Activated CD8-positive, alpha-beta T cell treated with anti-CD3 and anti-CD28 coated beads for 36 hours (primary cell): Measurements from ENCODE around the gene POGZ. TPM values are rescaled to one million over a fixed set of nuclear protein-coding genes. Genes with fewer than 3 reads are reported as not detected.
"Not testable (repeated sequence)": the region's sequence is repeated elsewhere in the genome, so short reads cannot be mapped to it uniquely, and the experiment has no call there.

Experiments used
- ATAC-seq: fragments of 200-7000 bp; cut with Tn5 transposase; one replicate; pipeline ENCODE4 v1.10.0; 2021; ENCODE audit warnings: mild to moderate bottlenecking, moderate library complexity
- CTCF ChIA-PET: fragments of 350-600 bp; sonication (Branson Sonifier 250); formaldehyde crosslinking; loops from one replicate; lab custom pipeline; 2021; ENCODE audit warnings: antibody characterized with exemption; lab: Charles Lee
- POLR2A ChIA-PET: fragments of 350-600 bp; sonication (Branson Sonifier 250); formaldehyde crosslinking; loops from one replicate; lab custom pipeline; 2021; ENCODE audit warnings: antibody characterized with exemption; lab: Charles Lee
- DNase-seq: peaks from one replicate; pipeline ENCODE4 v3.0.0-alpha.2; 2020
- H3K27ac Mint-ChIP-seq: one replicate; pipeline ENCODE4 v1.8.0; 2021; ENCODE audit warnings: mild to moderate bottlenecking, mixed read lengths
- H3K27me3 Mint-ChIP-seq: one replicate; pipeline ENCODE4 v1.8.0; 2021; ENCODE audit warnings: mixed read lengths
- H3K36me3 Mint-ChIP-seq: one replicate; pipeline ENCODE4 v1.8.0; 2021; ENCODE audit warnings: low read depth, mixed read lengths
- H3K4me1 Mint-ChIP-seq: one replicate; pipeline ENCODE4 v1.8.0; 2021; ENCODE audit warnings: low read depth, mixed read lengths
- H3K4me3 Mint-ChIP-seq: one replicate; pipeline ENCODE4 v1.8.0; 2021; ENCODE audit warnings: mild to moderate bottlenecking, moderate library complexity, mixed read lengths
- H3K9me3 Mint-ChIP-seq: one replicate; pipeline ENCODE4 v1.8.0; 2021; ENCODE audit warnings: mixed read lengths
- CTCF ChIP-seq: fragments of 200-600 bp; IDR thresholded peaks from one replicate; pipeline ENCODE4 v1.8.0; 2022; ENCODE audit warnings: antibody characterized with exemption, mild to moderate bottlenecking
- intact Hi-C: fragments of 100-400 bp; cut with micrococcal nuclease; formaldehyde crosslinking; loops from one replicate; pipeline ENCODE4 v1.10.0; 2022
- total RNA-seq, 2 experiments: library from RNA; stranded (reverse); gene quantifications; one replicate each; pipeline ENCODE4 v1.2.3, GENCODE V29; 2021

The POGZ gene
- total RNA-seq, 2 experiments from 2014 or later: 69.0 to 70.6 TPM

GRCh38 chr1:151399324-151400171, 59.7 kb downstream of the POGZ start, which contains the start of gene PSMB4:
TSS of gene PSMB4 (plus strand) at chr1:151399573. CDS start at chr1:151399588, 15 bp downstream.
- intact Hi-C loops: loop anchor here (10.0 kb wide), 1 partner anchor 115 kb away; the partner anchor contains the start of gene ZNF687
- ChIA-PET POLR2A (interaction anchor here (0.6 to 2.3 kb wide), 14 partner anchors 9 to 191 kb away, joined by 3 to 11 read pairs (median 4); partner anchors contain the start of genes PI4KB and ZNF687), CTCF (interaction anchor here (1.0 to 1.7 kb wide), 5 partner anchors 8 to 300 kb away, joined by 3 to 8 read pairs (median 4); no protein-coding TSS in a partner anchor)
- TF ChIP-seq CTCF: no peak
- ATAC-seq (peak; percentile 91), DNase-seq (peak; percentile 89)
- Mint-ChIP-seq H3K27ac (peak within 1 kb of the TSS; percentile 96), H3K4me3 (peak within 1 kb of the TSS; percentile 86), H3K36me3 (peaks cover 35% of the 10 kb centered on the region), H3K27me3 (peaks cover under 1% of the 10 kb centered on the region), H3K9me3 (no peaks in the 10 kb centered on the region), H3K4me1 (peaks cover 32% of the 10 kb centered on the region)

GRCh38 chr1:151396265-151396664, 63.0 kb downstream of the POGZ start:
- Mint-ChIP-seq H3K4me1 (peaks cover 13% of the 10 kb centered on the region), H3K36me3 (peaks cover 14% of the 10 kb centered on the region)
- ATAC-seq, H3K9me3 Mint-ChIP-seq, H3K27ac Mint-ChIP-seq, H3K4me3 Mint-ChIP-seq, intact Hi-C loops, H3K27me3 Mint-ChIP-seq, DNase-seq: not testable (repeated sequence)
- POLR2A ChIA-PET: interaction anchor here (0.6 to 1.3 kb wide), 3 partner anchors 22 to 51 kb away, joined by 3 read pairs; no protein-coding TSS in a partner anchor
- CTCF ChIA-PET: interaction anchor here (0.6 to 1.8 kb wide), 3 partner anchors 9 to 56 kb away, joined by 3 to 7 read pairs (median 6); no protein-coding TSS in a partner anchor

GRCh38 chr1:151393583-151393982, 65.7 kb downstream of the POGZ start:
- H3K36me3 Mint-ChIP-seq: no peaks in the 10 kb centered on the region
- no peaks in the 10 kb centered on the region for H3K9me3 Mint-ChIP-seq
- ChIA-PET CTCF (no interaction called here), POLR2A (interaction anchor here (0.7 kb wide), 1 partner anchor 26 kb away, joined by 4 read pairs; no protein-coding TSS in a partner anchor)
- H3K27ac Mint-ChIP-seq: no peak overlapping the region
- ATAC-seq (no peak), DNase-seq (no peak)
- no peak for TF ChIP-seq CTCF
- H3K27me3 Mint-ChIP-seq: peaks cover 1% of the 10 kb centered on the region
- no peak overlapping the region for H3K4me3 Mint-ChIP-seq
- H3K4me1 Mint-ChIP-seq: peaks cover 1% of the 10 kb centered on the region
- intact Hi-C loops: no loop called here

GRCh38 chr1:151391079-151391563, 68.2 kb downstream of the POGZ start:
- Mint-ChIP-seq H3K4me3 (no peak overlapping the region), H3K27ac (no peak overlapping the region), H3K4me1 (no peaks in the 10 kb centered on the region), H3K36me3 (no peaks in the 10 kb centered on the region), H3K27me3 (peaks cover 1% of the 10 kb centered on the region), H3K9me3 (no peaks in the 10 kb centered on the region)
- no peak for DNase-seq
- intact Hi-C loops: no loop called here
- no peak for ATAC-seq
- ChIA-PET CTCF (no interaction called here), POLR2A (no interaction called here)
- TF ChIP-seq CTCF: no peak

GRCh38 chr1:151390221-151391078, 68.8 kb downstream of the POGZ start:
- POLR2A ChIA-PET, CTCF ChIA-PET, ATAC-seq, H3K9me3 Mint-ChIP-seq, H3K36me3 Mint-ChIP-seq, H3K4me3 Mint-ChIP-seq, DNase-seq, intact Hi-C loops, H3K4me1 Mint-ChIP-seq, H3K27me3 Mint-ChIP-seq, H3K27ac Mint-ChIP-seq: not testable (repeated sequence)
